CD4-positive, alpha-beta T cell treated with Interleukin-17A for 1 hour (primary cell): ENCODE measurements around the gene RPS6KA4.
A peak's percentile ranks its signal among the peaks of the same experiment; 100 is the strongest.
"Not testable (repeated sequence)": the region's sequence is repeated elsewhere in the genome, so short reads cannot be mapped to it uniquely, and the experiment has no call there.

Experiments used
- DNase-seq: peaks from one replicate; pipeline ENCODE4 v3.0.0-alpha.2; 2020

The RPS6KA4 gene

DNA sequence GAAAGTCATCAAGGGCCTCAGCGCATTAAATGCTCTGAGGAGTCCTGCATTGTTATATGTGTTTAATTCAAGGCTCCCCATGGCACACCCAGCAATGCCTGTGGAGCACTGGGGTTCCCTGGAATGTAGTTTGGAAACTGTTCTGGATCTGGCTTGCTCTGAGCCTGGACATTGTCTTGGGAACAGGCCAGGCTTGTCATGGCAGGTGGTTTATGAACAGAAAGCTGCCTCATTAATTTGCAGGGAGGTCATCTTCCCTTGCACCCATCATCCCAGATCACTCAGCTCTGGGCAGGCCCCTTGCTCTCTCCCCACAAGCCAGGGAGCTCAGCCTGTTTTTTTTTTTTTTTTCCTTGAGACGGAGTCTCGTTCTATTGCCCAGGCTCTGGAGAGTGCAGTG is 32.9 kb downstream of the RPS6KA4 start:
- no peak for DNase-seq

- no peak for DNase-seq
Measured at GRCh38 chr11:64395545-64396078, 36.6 kb downstream of the RPS6KA4 start.

DNA sequence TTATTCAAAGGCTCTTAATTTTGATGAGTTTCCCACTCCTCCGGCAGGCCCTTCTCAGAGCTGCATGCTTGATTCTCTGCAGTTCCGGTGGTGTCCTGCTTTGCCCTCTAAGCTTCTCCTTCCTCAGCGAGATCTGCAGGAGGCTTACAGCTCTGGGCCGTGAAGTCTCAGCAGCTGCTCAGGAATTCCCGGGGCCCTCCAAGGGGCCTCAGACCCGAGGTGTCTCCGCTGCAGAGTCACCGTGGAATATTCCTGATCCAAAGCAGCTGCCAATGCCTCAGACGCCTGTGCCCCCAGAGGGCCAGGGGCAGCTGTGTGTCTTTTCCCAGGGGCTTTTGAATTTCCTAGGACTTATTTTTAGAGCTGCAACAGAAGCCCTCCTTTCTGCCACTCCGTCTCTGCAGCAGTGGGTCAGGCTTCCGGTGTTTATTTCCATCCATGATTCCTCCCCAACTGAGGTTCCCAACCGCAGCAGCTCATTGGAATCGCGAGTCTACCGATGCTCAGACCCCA is 37.2 kb downstream of the RPS6KA4 start:
- DNase-seq: no peak

- no peak for DNase-seq
Measured at GRCh38 chr11:64400102-64400501, 41.1 kb downstream of the RPS6KA4 start.

- no peak for DNase-seq
Measured at GRCh38 chr11:64400667-64401066, 41.7 kb downstream of the RPS6KA4 start.

DNA sequence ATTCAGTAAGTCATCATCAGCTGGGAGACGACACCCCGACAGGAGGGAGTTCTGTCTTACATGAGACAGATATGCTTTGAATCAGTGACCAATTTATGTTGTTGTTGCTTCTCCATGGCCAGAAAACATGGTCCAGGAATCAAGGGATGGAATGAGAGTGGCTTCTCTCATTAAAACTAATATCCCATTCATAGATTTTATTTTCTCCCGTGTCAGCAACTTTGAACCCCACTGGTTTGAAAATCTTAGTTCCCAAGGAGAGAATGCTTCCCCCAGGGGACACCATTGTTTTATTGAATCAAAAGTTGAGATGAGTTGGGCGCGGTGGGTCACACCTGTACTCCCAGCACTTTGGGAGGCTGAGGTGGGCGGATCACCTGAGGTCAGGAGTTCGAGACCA is 42.8 kb downstream of the RPS6KA4 start:
- no peak for DNase-seq

- no peak for DNase-seq
Measured at GRCh38 chr11:64403106-64403505, 44.1 kb downstream of the RPS6KA4 start.

DNA sequence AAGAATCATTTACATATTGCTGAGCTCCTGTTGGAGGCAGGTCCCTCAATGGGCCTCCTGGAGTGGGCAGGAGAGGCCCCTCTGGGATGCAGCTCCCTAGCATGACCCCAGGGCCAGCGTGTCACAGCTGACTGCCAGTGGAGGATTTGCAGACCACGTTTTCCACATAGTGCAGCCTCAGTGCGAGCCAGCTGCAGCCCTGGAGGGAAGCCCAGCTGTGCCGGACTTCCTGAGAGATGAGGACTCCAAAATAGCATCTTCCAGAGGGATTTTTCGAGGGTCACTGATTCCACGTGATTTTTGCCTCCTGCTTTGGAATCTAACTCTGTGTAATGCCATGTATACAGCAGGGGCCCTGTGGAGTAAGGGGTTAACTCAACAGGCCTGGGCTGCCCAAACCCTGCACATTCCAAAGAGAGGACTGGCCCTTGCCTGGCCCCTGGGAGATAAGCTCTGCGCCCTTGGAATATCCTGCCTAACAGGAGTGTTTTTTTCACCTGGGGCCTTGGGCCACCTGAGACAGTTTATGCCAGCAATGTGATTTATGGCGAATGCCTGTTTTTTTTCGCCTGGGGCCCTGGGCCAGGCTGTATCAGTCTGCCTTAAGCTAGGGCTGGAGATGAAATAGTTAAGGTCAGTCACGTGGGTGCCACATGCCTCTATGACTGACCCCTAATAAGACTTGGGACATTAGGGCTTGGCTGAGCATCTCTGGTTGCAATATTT is 47.4 kb downstream of the RPS6KA4 start:
- DNase-seq: no peak

GRCh38 chr11:64407221-64407620 is 48.3 kb downstream of the RPS6KA4 start:
- DNase-seq: no peak

DNA sequence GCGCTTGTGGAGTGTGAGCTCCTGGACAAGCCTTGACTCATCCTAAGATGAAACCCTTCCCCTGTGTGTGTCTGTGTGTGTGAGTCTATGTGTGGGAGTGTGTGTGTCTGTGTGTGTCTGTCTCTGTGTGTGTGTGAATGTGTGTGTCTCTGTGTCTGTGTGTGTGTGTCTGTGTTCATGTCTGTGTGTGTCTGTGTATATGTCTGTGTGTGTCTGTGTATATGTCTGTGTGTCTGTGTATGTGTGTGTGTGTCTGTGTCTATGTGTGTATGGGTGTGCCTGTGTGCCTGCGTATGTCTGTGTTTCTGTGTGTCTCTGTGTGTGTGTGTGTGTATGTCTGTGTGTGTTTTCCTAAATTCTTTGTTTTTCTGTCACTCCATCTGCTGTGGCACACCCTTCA is 48.7 kb downstream of the RPS6KA4 start:
- no peak for DNase-seq

DNA sequence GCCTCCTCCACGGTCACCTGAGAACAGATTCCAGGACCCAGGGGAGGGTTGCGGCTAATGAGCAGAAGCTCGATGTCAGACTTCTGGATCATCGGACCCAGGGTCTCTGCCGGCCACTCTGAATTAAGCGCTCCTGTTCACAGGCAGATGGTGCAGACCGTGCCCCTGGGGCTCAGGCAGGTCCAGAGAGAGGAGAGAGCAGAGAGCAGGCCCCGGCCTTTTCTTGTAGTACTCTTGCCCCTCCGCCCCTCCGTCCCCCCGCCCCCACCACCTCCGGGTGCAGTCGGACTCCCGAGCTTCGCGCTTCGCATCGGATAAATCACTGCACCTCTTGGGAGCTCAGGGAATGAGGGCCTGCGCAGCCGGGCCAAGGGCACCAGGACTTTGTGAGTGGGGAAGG is 50.3 kb downstream of the RPS6KA4 start:
- no peak for DNase-seq

DNA sequence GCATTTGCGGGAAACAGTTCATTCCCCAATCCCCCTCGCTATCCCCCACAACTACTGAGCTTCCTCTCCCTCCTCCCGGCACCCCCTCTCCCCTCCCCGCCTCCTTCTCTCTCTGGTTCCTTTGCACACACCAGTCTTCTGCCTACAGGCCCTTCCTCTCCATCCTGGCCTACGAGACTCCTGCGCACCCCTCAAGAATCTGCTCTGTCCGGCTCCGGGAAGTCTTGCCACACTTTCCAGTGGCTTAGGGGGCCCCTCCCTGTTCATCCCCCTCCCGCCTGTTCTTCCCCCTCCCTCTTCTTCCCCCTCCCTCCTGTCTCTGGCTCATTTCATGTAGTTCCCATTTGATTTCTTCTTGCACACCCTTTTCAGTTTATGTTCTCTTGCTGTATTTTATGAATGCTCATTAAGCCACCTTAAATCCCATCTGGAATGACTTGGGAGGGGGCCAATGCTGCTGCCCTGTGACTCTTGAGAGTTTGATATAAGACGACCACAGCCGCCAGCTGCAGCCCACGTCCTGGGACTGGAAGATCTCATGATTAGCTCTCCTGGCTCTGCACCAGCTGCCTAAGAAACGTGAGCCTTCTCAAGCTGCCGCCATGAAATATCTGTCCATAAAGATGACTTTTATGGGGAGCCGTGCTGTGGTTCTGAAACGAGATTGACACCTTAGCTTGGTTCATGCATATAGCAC is 50.9 kb downstream of the RPS6KA4 start:
- no peak for DNase-seq

- DNase-seq: no peak
Measured at GRCh38 chr11:64410404-64410734, 51.4 kb downstream of the RPS6KA4 start.

DNA sequence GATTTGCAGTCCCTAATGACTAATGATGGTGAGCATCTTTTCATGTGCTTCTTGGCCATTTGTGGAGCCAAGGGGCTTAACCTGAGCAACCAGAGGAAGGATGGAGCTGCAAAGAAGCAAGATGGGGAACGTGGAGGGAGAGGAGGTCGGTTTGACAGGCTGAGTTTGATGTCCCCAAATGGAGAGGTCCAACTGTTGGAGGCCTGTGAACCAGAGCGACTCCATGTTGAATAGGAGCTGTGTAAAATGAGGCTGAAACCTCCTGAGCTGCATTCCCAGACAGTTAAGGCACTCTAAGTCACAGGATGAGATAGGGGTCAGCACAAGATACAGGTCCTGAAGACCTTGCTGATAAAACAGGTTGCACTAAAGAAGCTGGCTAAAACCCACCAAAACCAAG is 54.5 kb downstream of the RPS6KA4 start:
- no peak for DNase-seq

- DNase-seq: no peak
Measured at GRCh38 chr11:64415286-64415685, 56.3 kb downstream of the RPS6KA4 start.

DNA sequence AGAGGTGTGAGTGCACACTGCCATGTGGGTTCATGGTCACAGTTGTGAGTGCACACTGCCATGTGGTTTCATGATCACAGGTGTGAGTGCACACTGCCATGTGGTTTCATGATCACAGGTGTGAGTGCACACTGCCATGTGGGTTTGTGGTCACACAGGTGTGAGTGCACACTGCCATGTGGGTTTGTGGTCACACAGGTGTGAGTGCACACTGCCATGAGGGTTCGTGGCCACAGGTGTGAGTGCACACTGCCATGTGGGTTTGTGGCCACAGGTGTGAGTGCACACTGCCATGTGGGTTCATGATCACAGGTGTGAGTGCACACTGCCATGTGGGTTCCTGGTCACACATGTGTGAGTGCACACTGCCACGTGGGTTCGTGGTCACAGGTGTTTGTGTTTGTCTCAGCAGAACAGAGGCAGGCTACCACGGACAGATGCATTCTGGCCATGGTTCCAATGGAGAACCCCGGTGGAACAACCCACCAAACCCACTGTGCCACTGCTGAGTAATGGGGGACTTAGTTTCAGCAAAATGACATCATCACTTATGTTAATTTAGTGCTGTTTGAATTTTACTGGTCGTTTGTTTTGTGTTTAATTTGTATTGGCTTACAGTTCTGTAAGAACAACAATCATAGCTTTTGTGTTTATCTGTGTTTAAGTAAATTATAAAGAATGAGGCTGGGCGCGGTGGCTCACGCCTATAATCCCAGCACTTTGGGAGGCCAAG is 57.2 kb downstream of the RPS6KA4 start:
- DNase-seq: peak; percentile 11

GRCh38 chr11:64418233-64418632 is 59.3 kb downstream of the RPS6KA4 start:
- DNase-seq: not testable (repeated sequence)

GRCh38 chr11:64419257-64419790 is 60.4 kb downstream of the RPS6KA4 start:
- no peak for DNase-seq

DNA sequence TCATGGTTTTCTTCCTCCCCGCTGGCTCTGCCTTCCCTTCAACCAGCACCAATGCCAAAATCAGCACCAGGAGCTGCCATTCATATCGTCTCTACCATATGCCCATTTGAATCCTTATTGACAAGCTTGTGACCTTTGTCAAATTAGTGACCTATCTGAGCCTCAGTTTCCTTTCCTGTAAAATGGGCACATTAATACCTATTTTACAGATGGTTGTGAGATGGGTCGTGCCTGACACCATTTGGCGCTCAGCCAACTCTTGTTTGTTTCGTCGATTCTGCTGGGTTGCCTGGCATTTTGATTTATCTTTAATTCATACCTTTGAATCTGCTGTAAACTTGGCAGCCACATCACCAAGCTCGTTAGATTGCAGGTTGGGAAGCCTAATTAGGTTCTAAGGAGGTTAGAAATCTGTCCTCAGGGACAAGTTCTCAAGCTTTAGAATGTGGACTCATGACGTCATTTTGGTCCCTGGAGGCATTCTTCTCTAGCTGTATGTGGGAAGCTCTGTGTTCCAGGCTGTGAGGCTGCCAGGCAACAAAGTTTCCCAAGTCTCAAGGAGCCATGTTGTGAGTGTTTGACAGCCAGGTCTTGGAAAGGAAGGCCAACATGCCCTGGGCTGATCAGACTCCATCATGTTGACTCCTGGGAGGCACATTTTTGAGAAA is 61.0 kb downstream of the RPS6KA4 start:
- no peak for DNase-seq
